ENCODE measurements around the gene PRDX4. TPM values are rescaled to one million over a fixed set of nuclear protein-coding genes. Genes with fewer than 3 reads are reported as not detected.

Gene PRDX4
- total and polyA plus RNA-seq, 2 donors (not counting 1 experiment from before 2014, with no cell fraction given) = 10.6 to 13.1 TPM

DNA sequence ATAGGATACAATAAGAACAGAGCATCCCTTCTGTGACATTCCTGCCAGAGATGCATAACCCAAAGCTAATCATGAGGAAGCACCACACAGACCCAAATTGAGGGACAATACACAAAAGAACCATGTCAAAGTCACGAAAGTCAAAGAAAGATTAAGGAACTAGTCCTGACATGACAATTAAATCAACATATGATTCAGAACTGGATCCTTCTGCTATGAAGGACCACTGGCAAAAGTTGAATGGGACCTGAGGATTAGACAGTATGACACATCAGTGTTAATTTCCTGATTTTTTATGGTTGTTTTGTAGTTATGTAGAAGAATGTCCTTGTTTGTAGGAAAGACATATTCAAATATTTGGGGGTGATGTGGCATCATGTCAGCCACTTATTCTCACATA, 61.9 kb downstream of the PRDX4 start:
- ChIA-PET CTCF (interaction anchor here (0.7 kb wide), 1 partner anchor 652 kb away, joined by 3 read pairs; no protein-coding TSS in a partner anchor), POLR2A (no interaction called here)
- intact Hi-C loops (cut with micrococcal nuclease) = no loop called here
- Histone ChIP-seq H2AFZ (ENCODE audit: insufficient read depth, low read depth, low read length, poor library complexity, severe bottlenecking) (no peak overlapping the region), H3K36me3 (replicated peaks in 1 of 2; ENCODE audit: control extremely low read depth in 1 of 2, control insufficient read depth in 1 of 2, extremely low read depth in 1 of 2, insufficient read depth in 2 of 2, low read length in 1 of 2) (peaks cover 3 to 16% of the 10 kb centered on the region in 2 experiments), H3K27ac (ENCODE audit: low read length in 2 of 2) (no peak overlapping the region), H3K27me3 (replicated peaks in 1 of 4; ENCODE audit: control extremely low read depth in 1 of 4, control insufficient read depth in 3 of 4, insufficient read depth in 4 of 4, low read length in 3 of 4) (no peaks in the 10 kb centered on the region), H3K79me2 (ENCODE audit: control insufficient read depth, insufficient read depth, low read length) (no peaks in the 10 kb centered on the region), H3K4me3 (ENCODE audit: control extremely low read depth in 1 of 5, extremely low read depth in 1 of 5, insufficient read depth in 1 of 5, low read depth in 2 of 5, low read length in 4 of 5) (no peak overlapping the region), H4K20me1 (ENCODE audit: control insufficient read depth, insufficient read depth, low read length, poor library complexity, severe bottlenecking) (no peaks in the 10 kb centered on the region), H3K4me2 (replicated peaks; ENCODE audit: low read depth, low read length, poor library complexity, severe bottlenecking) (no peak overlapping the region), H3K4me1 (ENCODE audit: control insufficient read depth in 2 of 2, insufficient read depth in 2 of 2, low read length in 2 of 2) (peaks cover 4 to 8% of the 10 kb centered on the region in 2 donors), H3K9me3 (ENCODE audit: control extremely low read depth in 1 of 3, control insufficient read depth in 2 of 3, insufficient read depth in 1 of 3, low read length in 2 of 3) (no peaks in the 10 kb centered on the region), H3K9ac (ENCODE audit: low read length) (no peak overlapping the region)
- WGBS (ENCODE audit: insufficient coverage) = 100% methylated on average over 1 of the region's 1 CpG
- ATAC-seq (ENCODE audit: low read depth) = no peak
- TF ChIP-seq EZH2 (IDR thresholded peaks at IDR 0.05; ENCODE audit: borderline replicate concordance, insufficient read depth, low read depth, low read length, poor library complexity, severe bottlenecking) = no peak
- TF ChIP-seq CTCF (IDR thresholded peaks at IDR 0.05) = no peak
- H3K4me3 Mint-ChIP-seq = no peak overlapping the region
- peaks cover 23% of the 10 kb centered on the region for H3K4me1 Mint-ChIP-seq
- no peak overlapping the region for H3K27ac Mint-ChIP-seq
- H3K9me3 Mint-ChIP-seq (ENCODE audit: insufficient read depth) = no peaks in the 10 kb centered on the region
- no peak for DNase-seq
- no peaks in the 10 kb centered on the region for H3K27me3 Mint-ChIP-seq

DNA sequence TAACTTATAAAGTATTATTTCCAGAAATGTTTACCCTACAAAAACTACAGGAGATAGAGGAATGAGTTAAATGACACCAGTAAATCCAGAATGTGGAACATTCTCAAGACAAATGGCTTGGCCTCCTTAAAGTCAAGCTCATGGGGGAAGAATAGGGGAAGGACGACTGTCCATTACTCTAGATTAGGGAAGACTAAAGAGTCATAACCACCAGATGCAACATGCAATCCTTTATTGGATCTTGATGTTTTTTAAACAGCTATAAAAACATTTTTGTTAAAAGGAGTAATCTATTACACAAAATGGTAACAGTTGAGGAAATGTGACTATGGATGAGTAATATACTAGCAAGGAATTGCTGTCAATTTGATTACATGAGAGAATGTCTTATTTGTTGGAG, 64.7 kb downstream of the PRDX4 start:
- H3K4me3 ChIP-seq (ENCODE audit: control extremely low read depth in 1 of 5, extremely low read depth in 1 of 5, insufficient read depth in 1 of 5, low read depth in 2 of 5, low read length in 4 of 5) = no peak overlapping the region
- H3K79me2 ChIP-seq (ENCODE audit: control insufficient read depth, insufficient read depth, low read length) = no peaks in the 10 kb centered on the region
- ChIA-PET POLR2A (interaction anchor here (0.6 kb wide), 1 partner anchor 12 kb away, joined by 3 read pairs; no protein-coding TSS in a partner anchor), CTCF (interaction anchor here (1.3 kb wide), 1 partner anchor 170 kb away, joined by 4 read pairs; no protein-coding TSS in a partner anchor)
- Mint-ChIP-seq H3K27me3 (no peaks in the 10 kb centered on the region), H3K4me3 (no peak overlapping the region), H3K27ac (no peak overlapping the region), H3K9me3 (ENCODE audit: insufficient read depth) (no peaks in the 10 kb centered on the region), H3K4me1 (peaks cover 18% of the 10 kb centered on the region)
- H3K9me3 ChIP-seq (ENCODE audit: control extremely low read depth in 1 of 3, control insufficient read depth in 2 of 3, insufficient read depth in 1 of 3, low read length in 2 of 3) = no peaks in the 10 kb centered on the region
- no peak overlapping the region for H3K27ac ChIP-seq (ENCODE audit: low read length in 2 of 2)
- H3K4me2 ChIP-seq (replicated peaks; ENCODE audit: low read depth, low read length, poor library complexity, severe bottlenecking) = no peak overlapping the region
- no peak overlapping the region for H2AFZ ChIP-seq (ENCODE audit: insufficient read depth, low read depth, low read length, poor library complexity, severe bottlenecking)
- peaks cover 3 to 16% of the 10 kb centered on the region in 2 experiments for H3K36me3 ChIP-seq (replicated peaks in 1 of 2; ENCODE audit: control extremely low read depth in 1 of 2, control insufficient read depth in 1 of 2, extremely low read depth in 1 of 2, insufficient read depth in 2 of 2, low read length in 1 of 2)
- DNase-seq (no peak), ATAC-seq (ENCODE audit: low read depth) (no peak)
- H3K27me3 ChIP-seq (replicated peaks in 1 of 4; ENCODE audit: control extremely low read depth in 1 of 4, control insufficient read depth in 3 of 4, insufficient read depth in 4 of 4, low read length in 3 of 4) = no peaks in the 10 kb centered on the region
- no peak for TF ChIP-seq EZH2 (IDR thresholded peaks at IDR 0.05; ENCODE audit: borderline replicate concordance, insufficient read depth, low read depth, low read length, poor library complexity, severe bottlenecking)
- TF ChIP-seq CTCF (IDR thresholded peaks at IDR 0.05) = no peak
- no peaks in the 10 kb centered on the region for H4K20me1 ChIP-seq (ENCODE audit: control insufficient read depth, insufficient read depth, low read length, poor library complexity, severe bottlenecking)
- no peak overlapping the region for H3K9ac ChIP-seq (ENCODE audit: low read length)
- no CpG with 5 or more reads among the region's 1 CpG for WGBS (ENCODE audit: insufficient coverage)
- intact Hi-C loops (cut with micrococcal nuclease) = no loop called here
- H3K4me1 ChIP-seq (ENCODE audit: control insufficient read depth in 2 of 2, insufficient read depth in 2 of 2, low read length in 2 of 2) = peaks cover 4 to 8% of the 10 kb centered on the region in 2 donors
